DMS153 (cell line): ENCODE results near the gene RPL35A.
"Not testable (repeated sequence)": the region's sequence is repeated elsewhere in the genome, so short reads cannot be mapped to it uniquely, and the experiment has no call there.

ENCODE experiments used
- DNase-seq: peaks from one replicate; lab custom pipeline; 2025; lab: John Stamatoyannopoulos, UW

Gene RPL35A

GRCh38 chr3:197949778-197950676 lies at the start of gene RPL35A:
RPL35A (plus strand) TSS chr3:197950190; CDS start chr3:197950968, 778 bp downstream.
- peak; percentile 94 for DNase-seq

GRCh38 chr3:197901626-197902025 lies 48.4 kb upstream of the RPL35A start:
- no peak for DNase-seq

DNA sequence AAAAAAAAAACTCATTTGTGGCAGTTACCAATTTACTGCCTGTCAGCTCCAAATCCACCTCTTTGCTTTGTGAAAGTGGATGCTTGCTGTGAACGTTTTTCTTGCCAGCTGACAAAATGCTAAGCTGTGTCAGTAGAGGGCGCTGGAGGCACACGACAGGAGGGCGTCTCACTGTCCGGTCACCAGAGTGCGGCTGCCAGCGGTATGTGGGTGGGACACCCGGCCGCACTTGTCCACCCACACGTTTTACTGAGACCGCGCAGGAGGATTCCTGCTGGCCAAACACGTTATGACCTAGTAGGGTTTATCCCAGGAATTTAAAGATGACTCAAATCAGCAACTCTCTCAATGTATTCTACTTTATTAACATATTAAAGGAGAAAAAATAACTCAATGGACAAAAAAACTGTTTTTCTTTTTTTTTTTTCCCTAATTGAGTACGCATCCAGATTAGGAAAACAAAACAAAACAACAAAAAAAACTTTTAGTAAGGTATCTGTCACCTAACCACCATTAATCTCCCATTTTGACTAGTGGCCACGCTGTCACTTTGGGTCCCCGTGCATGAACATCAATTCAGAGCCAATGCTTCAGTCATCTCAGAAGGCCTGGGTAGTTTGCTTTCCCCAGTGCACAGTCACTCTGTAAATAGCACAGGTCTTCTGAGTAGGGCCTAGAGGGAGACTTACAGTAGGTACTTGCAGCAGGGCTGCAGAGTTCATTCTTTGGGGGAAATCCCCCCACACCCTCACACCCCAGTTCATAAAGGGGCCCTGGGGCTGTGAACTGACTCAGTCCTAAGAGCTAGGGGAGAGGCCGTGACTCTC lies 43.8 kb upstream of the RPL35A start:
- peak; percentile 38 for DNase-seq

GRCh38 chr3:197906850-197907187 lies 43.2 kb upstream of the RPL35A start:
- no peak for DNase-seq

GRCh38 chr3:197907196-197907595 lies 42.8 kb upstream of the RPL35A start:
- DNase-seq = no peak

- not testable (repeated sequence) for DNase-seq
Measured at GRCh38 chr3:197908550-197908949, 41.4 kb upstream of the RPL35A start.

- no peak for DNase-seq
Measured at GRCh38 chr3:197908957-197909701, 40.9 kb upstream of the RPL35A start.

DNA sequence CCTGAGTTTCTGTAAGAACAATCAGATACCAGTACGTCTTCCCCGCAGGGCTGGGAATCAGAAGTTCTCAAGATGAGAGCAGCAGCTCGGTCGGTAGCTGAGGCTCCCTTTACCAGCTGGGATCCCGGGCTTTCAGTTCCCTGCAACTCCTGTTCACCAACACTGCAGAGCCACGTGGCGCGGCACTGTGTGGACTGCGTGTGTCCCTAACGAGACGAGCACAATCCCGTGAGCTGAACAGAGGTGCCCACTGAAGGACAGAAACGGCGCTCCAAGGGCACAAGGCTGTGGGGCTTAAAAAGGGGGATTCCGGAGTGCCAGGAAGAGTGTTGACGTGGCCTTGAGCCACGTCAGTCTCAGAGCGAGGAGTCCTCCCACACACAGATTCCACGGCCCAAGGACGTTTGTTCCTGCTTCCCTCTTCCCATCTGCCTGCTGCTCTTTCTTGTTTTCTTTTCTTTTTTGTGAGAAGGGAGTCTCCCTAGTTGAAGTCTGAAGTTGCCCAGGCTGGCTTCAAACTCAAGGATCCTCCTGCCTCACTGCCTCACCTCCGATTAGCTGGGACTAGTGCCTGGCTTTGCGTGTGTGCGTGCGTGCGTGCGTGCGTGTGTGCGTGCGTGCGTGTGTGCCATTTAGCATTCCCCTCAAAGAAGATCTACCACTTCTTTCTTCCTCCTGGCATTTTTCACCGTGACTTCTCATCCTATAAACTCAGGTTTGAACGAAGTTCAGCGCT lies 37.1 kb upstream of the RPL35A start:
- no peak for DNase-seq

DNA sequence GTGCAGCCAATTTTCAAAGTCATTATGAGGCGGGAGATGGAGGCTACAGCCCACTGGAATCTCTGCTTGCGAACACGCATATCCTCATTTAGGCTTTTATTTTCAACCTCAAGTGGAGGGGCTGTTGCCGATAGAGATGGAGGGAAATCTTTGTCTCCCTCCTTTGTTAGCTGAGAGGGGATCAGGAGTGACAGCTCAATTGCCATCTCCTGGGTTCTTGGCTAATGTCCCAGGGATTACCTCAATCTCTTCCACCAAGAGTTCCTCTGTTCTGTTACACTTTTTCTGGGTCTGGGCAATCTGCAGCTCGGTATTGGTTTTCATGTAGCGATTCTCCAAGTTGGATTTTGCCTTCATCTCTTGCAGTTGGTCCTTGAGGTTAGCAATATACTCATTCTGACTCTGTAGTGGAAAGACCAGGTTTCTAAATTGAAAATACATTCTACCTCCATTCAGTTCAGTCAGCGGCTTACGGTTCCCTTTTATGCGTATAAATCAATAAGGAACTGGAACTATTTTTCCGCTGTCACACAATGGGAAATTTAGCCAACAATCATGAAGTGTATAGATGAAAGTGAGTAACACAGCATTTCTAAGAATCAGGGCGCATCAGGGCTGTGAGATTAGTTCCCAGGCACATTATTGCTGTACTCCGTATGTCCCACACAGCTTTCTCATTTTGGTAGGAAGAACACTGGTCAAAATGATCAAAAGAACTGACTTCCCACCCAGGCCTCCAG lies 36.2 kb upstream of the RPL35A start:
- no peak for DNase-seq

DNA sequence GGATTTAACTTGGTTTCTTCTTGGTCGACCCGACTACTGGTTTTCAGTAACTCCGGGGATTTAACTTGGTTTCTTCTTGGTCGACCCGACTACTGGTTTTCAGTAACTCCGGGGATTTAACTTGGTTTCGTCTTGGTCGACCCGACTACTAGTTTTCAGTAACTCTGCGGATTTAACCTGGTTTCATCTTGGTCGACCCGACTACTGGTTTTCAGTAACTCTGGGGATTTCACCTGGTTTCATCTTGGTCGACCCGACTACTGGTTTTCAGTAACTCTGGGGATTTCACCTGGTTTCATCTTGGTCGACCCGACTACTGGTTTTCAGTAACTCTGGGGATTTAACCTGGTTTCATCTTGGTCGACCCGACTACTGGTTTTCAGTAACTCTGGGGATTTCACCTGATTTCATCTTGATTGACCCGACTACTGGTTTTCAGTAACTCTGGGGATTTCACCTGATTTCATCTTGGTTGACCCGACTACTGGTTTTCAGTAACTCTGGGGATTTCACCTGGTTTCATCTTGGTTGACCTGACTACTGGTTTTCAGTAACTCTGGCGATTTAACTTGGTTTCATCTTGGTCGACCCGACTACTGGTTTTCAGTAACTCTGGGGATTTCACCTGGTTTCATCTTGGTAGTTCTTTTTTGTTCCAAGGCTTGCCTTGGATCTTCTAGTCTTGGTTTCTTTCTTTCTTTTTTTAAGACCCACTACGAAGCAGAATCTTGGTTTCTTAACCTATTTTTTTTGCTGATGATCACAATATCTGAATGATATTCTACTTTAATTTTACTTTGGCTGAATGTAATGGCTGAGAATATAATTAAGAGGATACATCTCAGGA lies 28.3 kb upstream of the RPL35A start:
- DNase-seq = not testable (repeated sequence)

- no peak for DNase-seq
Measured at GRCh38 chr3:197926418-197926817, 23.6 kb upstream of the RPL35A start.

GRCh38 chr3:197927578-197927977 lies 22.4 kb upstream of the RPL35A start:
- DNase-seq = not testable (repeated sequence)

- no peak for DNase-seq
Measured at GRCh38 chr3:197936819-197937384, 13.1 kb upstream of the RPL35A start.

DNA sequence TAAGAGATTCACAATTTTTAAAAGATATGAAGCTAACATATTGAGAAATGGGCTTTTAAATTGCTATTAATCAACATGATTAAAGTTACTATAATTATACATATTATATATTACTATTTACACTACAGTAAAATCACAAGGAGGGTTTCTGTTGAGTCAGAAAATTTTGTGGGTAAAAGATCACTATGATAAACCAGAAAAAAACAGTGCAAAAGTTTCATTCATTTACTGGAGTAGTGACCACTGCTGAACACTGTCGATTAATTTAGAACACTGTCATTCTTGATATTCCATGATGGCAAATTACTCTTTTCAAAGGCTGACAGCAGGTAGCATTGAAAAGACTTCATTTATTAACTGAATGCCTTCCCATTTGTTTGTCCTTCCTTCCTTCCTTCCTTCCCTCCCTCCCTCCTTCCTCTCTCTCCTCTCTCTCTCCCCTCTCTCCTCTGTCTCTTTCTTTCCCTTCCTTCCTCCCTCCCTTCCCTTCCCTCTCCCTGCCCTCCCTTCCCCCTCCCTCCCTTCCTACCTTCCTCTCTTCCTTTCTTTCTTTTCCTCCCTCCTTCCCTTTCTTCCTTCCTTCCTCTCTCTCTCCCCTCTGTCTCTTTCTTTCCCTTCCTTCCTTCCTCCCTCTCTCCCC lies 9.1 kb upstream of the RPL35A start:
- no peak for DNase-seq

DNA sequence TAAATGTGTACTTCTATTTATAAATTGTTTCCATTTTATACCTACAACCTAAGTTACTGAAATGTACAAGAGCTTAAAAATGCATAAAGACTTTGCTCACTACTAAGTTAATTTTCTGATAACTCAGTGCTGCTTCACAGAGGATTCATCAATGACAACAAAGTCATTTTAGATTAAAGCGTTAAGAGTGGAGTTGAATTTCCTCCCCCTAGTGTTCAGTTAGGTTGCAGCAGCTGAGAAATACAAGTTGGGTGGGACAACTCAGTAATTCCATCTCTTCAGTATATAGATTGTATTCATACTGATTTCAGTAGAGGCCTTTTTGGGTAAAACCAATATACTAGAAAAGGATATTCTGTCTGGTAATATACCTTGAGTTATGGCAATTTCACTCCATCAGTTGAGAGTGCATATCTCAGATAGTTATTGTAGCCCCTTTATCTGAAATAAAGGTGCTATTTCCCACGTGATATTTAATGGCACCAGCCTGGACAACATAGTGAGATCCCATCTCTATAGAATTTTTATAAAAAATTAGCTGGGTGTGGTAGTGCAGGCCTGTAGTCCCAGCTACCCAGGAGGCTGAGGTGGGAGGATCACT lies 6.9 kb upstream of the RPL35A start:
- peak; percentile 1 for DNase-seq

- DNase-seq = no peak
Measured at GRCh38 chr3:197949191-197949777, 706 bp upstream of the RPL35A start.

- no peak for DNase-seq
Measured at GRCh38 chr3:197950677-197951061, 679 bp downstream of the RPL35A start.

DNA sequence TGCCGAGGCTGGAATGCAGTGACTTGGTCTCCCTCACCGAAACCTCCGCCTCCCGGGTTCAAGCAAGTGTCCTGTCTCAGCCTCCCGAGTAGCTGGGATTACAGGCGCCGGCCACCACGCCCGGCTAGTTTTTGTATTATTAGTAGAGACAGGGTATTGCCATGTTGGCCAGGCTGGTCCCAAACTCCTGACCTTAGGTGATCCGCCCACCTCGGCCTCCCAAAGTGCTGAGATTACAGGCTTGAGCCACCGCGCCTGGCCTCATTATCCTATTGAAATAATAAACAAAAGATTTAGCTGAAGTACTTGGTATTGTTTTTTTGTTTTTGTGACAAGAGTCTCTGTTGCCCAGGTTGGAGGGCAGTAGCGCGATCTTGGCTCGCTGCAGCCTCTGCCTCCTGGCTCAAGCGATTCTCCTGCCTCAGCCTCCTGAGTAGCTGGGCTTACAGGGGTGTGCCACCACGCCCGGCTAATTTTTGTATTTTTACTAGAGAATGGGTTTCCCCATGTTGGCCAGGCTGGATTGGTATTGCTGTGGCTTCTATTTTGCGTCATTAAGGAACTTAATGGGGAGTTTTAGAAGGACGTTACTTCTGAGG lies 1.5 kb downstream of the RPL35A start:
- no peak for DNase-seq
